ENCODE data around the gene BFSP2.
"Not testable (repeated sequence)": the region's sequence is repeated elsewhere in the genome, so short reads cannot be mapped to it uniquely, and the experiment has no call there.

The BFSP2 gene

DNA sequence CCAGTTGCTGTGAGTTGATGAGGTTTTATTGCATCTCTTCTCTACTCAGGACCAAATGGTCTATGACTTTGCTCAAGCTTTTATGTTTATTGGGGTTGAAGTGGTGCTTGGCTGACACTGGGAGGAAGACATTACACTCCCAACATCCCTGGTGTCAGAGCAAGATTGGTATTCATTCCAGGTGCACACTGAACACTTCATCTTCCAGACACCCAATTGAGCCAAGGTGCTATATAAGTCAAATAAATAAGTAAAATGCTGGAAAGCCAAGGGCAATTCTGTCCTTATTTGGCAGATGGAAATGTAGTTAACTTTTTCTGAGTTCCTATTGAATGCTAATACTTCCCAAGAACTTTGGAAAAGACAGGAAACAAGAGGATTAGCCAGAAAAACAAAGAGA lies 120.4 kb downstream of the BFSP2 start:
- DNase-seq (ENCODE audit: low read depth in 2 of 2): no peak

GRCh38 chr3:133520938-133521337 lies 121.1 kb downstream of the BFSP2 start:
- DNase-seq (ENCODE audit: low read depth in 2 of 2): not testable (repeated sequence)

DNA sequence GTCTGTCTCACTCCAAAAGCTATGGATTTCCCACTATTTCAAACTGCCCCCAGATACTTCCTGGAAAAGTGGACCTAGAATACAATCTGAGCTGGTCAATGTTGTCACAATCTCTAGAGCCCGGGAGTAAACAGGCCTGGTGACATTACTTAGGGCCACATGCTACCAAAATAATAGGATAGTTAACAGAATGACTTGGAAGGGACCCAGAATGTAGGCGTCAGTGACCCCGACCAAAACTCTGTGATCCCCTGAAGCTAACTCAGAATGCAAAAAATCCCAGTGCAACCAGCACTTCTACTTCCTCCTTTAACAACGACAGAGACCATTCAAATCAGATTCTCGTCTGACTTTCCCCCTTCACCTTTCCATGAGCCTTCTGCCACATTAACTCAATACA lies 122.1 kb downstream of the BFSP2 start:
- DNase-seq (ENCODE audit: low read depth in 2 of 2): no peak

- not testable (repeated sequence) for DNase-seq (ENCODE audit: low read depth in 2 of 2)
These were observed 123.9 kb downstream of the BFSP2 start for GRCh38 chr3:133523758-133524157.
